ENCODE data around the gene APBA1.

DNA sequence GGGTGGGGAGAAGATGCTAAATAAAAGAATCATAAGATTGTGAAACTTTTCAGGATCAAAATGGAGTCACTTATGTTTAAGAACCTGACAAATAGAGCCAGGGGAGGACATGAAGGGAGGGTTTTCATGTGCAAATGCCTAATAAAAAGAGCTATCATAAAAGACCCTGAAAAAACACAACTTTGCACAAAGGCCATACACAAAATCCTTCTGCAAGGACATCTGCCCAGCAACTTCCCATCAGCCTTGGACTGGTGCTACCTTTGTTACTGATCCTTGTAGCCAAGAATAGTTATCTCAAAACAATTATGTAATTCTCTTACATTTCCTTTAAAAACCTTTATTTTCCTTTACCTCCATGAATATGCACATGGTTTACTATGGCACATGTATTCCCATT lies 63.0 kb downstream of the APBA1 start:
- TF ChIP-seq CTCF (IDR thresholded peaks at IDR 0.05) (no peak), NFIC (IDR thresholded peaks at IDR 0.05; ENCODE audit: borderline replicate concordance) (no peak), RAD21 (IDR thresholded peaks at IDR 0.05; ENCODE audit: low read length) (no peak), FOSL2 (IDR thresholded peaks at IDR 0.05; ENCODE audit: borderline replicate concordance, low read depth) (no peak), POLR2AphosphoS5 (IDR thresholded peaks at IDR 0.05; ENCODE audit: low read depth, low read length) (no peak), YY1 (IDR thresholded peaks at IDR 0.05; ENCODE audit: low read depth) (no peak), ZBTB33 (IDR thresholded peaks at IDR 0.05; ENCODE audit: borderline replicate concordance, low read depth) (no peak), TAF1 (IDR thresholded peaks at IDR 0.05; ENCODE audit: borderline replicate concordance, low read depth, low read length) (no peak), TCF12 (IDR thresholded peaks at IDR 0.05) (no peak)
- TF ChIP-seq, protein P1, sequence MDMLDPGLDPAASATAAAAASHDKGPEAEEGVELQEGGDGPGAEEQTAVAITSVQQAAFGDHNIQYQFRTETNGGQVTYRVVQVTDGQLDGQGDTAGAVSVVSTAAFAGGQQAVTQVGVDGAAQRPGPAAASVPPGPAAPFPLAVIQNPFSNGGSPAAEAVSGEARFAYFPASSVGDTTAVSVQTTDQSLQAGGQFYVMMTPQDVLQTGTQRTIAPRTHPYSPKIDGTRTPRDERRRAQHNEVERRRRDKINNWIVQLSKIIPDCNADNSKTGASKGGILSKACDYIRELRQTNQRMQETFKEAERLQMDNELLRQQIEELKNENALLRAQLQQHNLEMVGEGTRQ (IDR thresholded peaks at IDR 0.05; ENCODE audit: borderline replicate concordance, low read depth, low read length), result no peak
- TF ChIP-seq, protein P2, sequence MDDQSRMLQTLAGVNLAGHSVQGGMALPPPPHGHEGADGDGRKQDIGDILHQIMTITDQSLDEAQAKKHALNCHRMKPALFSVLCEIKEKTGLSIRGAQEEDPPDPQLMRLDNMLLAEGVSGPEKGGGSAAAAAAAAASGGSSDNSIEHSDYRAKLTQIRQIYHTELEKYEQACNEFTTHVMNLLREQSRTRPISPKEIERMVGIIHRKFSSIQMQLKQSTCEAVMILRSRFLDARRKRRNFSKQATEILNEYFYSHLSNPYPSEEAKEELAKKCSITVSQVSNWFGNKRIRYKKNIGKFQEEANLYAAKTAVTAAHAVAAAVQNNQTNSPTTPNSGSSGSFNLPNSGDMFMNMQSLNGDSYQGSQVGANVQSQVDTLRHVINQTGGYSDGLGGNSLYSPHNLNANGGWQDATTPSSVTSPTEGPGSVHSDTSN (IDR thresholded peaks at IDR 0.05), result no peak
